ENCODE measurements around the gene H1-8.

Gene H1-8

DNA sequence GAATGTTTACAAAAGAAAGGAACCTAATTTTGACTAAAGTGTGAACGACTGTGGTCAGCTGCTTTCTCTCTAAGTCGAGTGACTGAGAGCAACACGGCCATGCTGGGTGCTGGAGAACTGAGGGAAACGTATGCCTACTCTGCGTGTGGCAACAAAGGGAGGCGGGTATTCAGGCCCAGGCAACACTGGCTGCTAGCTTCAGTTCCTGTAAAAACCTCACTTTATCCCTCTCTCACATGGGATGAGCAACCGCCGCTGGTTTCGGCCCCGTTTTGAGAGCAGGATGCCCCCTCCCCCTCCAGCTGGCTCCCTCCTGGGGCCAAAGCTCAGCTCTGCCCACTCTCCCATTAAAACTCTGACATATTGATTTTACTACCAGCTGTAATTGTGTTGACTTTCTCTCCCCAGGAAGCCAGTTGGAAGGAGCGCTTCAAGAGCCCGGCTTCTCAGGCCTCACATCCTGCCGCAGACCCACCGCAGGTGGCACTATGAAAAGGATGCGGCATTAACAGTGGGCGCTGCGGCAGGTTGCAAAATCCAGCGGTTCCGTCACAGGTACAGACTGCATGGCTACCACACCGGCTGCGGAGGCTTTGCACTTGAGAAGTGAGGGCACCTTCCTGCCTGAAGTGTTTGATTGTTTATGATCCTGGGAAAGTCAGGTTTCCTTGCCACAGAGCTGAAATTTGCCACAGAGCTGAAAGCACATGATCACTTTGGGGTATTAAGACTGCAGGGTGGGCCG is 50.8 kb downstream of the H1-8 start:
- peak; percentile 87 for DNase-seq (ENCODE audit: low read depth, low spot score)

DNA sequence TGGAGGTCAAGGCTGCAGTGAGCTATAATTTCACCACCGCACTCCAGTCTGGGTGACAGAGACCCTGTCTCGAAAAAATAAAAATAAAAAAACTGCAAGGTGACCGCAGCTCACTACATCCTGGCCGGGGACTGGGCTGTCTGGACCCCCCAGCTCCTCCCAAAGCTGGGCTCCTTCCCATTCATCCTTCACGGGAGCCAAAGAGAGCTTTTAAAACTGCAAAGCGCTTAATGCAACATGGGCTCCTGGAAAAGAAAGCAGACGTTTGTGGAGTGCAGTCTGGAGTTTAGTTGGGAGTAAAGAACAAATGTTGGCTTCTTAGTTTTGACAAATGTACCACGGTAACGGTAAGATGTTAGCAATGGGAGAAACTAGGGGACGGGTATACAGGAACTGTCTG is 51.4 kb downstream of the H1-8 start:
- DNase-seq (ENCODE audit: low read depth, low spot score): no peak

DNA sequence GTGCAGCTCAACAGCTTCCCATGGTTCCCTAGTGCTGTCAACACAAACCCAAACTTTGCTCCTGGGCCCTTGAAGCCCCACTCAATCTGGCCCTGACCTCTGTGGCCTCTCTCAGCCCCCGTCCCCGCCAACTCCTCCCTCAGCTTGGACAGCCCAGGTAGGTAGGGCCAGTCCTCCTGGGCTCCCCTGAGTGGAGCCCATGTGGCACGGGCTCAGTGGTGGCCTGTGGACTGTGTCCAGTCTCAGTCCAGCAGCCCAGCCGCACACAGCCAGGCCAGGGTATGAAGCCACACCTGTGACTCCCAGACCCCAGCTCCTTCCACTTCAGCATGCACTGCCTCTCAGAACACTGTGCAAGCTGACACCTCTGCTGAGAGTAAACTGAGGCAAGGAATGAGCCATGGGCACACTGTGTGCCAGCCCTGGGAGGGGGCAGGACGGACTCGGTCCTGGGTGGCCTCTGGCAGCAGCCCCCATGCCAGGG is 52.0 kb downstream of the H1-8 start:
- DNase-seq (ENCODE audit: low read depth, low spot score): no peak

DNA sequence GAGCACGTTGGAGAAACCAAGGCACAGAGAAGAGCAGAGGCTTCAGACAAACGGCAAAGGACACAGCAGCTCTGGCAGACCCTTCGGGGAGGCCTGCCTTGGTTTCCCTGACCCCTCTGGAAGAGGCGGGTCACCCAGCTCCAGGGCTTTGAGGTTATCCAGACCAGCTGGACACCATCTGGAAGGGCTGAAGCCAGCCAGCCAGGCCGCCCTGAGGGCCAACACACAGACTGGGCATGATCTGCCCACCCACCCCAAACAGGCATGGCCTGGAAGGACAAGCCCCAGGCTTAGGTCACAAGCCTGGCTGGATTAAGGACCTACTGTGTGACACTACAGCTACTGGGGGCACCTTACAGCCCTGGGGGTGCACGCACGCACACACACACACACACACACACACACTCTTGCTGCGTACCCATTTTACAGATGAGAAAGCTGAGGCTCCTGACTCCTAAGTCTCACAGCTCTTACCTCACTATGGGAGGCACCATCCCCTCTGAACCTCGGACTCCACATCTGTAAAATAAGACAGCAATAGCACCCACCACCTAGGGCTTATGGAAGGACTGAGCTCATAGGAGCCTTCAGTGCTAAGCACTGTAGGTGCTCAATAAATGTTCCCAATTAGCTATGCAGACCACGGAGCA is 52.7 kb downstream of the H1-8 start:
- DNase-seq (ENCODE audit: low read depth, low spot score): no peak

DNA sequence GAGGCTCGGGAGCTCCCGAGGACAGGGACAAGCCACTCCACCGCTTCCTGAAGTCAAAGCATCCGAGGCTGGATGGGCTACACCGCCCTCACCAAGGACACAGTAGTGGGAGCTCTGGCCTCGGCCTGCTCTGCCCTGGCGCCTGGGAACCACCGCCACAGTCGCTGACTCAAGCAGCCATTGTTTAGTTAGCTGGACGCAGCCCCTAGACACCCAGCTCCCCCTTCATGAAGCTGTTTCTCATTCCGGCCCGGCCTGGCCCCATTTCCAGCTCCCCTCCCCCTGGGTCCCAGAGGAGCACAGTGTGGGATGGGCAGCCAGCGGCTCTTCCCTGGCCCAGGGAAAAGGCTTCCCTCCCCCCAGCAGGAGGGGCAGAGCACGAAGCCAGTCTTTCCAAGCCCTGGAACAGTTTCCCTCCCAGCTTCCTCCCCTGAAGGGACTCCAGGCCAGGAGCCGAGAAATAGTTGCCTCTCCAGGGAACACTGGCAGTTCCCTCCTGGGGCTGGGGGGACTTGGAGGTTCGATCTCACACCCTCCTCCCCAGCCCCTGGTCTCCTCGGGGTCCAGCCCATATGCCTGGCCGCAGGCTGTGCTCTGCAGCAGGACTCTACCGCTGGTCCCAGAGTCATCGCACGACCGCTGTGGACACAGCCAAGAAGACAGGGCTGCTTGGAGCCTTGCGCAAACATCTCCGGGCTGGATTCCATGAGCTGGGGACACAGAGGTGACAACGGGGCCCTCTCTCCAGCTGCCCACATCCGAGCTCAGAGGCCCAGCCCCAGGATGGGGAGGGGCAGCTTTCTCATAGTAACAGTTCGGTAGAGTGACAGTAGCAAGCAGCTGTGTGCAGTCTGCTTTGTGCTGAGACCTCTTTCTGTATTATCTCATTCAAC is 53.5 kb downstream of the H1-8 start:
- DNase-seq (ENCODE audit: low read depth, low spot score): peak; percentile 98

DNA sequence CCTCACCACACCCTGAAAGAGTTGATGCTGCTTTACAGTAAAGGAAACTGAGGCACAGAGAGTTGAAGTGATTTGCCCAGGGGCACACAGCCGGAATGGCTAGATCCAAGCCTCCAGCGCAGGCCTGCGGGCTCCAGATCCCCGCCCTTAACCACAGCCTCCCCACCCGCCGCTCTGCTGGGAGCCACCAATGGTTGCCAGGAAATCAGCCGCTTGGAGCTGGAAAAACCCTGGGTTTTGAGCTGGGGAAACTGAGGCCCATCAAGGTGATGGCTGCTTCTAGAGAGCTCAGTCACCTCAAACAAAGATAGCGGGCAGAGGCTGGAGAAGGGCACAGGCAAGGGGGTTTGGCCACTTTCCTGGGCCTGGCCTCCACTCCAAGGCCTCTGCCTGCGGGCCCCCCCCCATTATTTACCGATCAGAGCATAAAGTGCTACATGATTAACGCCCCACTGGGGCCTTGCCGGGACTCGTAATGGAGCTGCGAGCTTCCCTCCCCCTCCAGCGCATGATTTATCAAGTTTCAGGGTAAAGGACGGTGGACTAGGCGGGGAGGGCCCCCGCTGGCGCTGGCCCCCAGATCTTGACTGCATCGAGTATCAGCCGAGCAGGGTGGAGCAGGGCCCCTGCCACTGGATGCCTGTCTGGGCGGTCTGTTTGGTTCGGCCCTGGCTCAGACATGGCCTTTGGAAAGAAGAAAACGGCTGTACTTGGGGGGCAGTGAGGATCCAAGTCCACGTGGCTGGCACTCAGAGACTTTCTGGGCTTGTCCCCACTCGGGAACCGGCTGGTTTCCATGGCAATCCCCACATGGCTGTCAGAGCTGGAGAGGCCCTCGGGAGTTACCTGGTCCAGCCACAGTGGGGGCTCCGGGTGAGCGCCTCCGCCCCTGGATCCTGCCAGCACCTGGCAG is 54.4 kb downstream of the H1-8 start:
- DNase-seq (ENCODE audit: low read depth, low spot score): no peak

DNA sequence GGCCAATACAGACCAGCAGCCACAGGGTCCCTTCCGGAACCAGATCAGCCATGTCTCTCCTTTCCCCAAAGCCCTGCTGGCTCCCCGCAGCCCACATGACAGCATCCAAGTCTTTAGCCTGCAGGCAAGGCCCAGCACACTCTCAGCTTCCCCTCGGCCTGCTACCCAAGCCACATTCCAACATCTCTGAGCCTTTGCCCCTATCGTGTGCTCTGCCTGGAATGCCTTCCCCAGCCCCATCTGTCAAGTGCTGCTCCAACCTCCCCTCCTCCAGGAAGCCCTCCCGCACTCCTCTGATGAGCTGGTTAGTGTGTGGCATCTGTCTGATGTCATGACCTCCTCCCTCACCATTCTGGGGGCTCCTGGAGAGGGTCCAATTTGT is 55.0 kb downstream of the H1-8 start:
- DNase-seq (ENCODE audit: low read depth, low spot score): no peak

DNA sequence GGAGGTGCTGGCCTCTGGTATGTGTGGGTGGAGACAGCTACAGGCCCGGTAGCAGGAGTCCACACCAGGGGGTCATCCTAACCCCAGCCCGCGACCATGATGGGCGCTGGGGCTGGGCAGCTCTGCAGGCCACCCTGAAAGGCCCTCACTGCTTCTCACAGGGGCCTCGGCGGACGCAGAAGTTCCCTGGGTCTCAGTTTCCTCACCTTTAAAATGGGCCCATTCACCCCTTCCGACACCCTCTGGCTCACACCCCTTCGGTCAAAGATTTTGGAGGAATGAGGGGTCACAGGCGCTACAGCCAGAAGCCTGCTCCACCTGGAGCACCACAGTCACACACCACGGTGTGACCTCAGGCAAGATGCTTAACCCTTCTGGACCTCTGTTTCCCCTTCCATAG is 55.5 kb downstream of the H1-8 start:
- DNase-seq (ENCODE audit: low read depth, low spot score): no peak

DNA sequence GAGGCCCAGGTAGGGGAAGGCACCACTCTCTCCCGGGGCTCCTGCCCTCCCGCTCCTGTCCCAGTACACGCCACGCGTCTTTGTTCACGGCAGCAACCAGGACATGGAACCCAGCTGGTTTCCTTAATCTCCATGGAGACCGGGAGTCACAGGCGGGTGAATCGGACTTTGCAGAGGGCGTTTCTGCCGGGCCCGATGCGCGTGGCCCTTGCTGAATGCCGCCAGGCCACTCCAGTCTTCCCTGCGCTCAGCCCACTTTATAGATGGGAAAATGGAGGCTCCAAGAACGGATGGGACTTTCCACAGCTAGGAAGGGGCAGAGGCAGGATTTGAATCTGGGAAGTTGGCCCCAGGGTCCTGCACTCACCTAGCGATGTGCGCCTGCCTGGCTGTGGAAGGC is 56.1 kb downstream of the H1-8 start:
- DNase-seq (ENCODE audit: low read depth, low spot score): no peak

DNA sequence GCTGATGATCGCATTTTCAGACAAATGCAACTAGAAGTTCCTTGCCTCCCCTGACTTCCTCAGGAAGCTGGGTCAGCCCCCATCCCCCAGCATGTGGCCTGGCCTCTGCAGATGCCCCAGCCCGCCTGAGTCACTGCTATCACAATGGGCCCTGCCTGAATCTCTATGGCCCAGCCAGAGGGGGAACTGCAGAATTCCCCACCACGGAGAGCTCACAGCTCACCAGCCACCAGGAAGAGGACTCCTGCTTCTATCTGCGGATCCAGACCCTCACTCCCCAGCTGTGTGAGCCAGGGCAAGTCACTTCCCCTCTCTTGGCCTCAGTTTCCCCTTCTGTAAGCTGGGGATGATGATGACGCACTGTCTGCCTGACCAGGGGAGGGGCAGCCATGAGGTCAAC is 56.6 kb downstream of the H1-8 start:
- no peak for DNase-seq (ENCODE audit: low read depth, low spot score)

DNA sequence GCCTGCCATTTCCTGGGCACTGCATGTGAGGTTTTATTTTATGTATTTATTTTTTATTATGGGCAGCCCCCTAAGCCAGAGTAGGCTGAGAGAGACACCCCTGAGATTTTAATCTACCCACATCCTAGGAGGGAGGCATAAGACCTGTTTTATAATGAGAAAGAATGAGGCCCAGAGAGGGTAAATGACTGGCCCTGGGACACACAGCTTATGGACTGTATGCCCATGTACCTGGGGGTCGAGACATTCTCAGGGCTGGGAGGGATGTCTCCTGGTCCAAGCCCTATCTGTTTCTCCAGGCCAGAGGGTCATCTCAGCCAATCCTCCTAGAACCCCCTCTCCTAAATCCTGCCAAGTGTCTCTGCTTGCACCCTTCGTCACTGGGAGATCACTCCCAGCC is 57.4 kb downstream of the H1-8 start:
- no peak for DNase-seq (ENCODE audit: low read depth, low spot score)

All from brain pericyte (primary cell).